GM10248 (cell line): ENCODE results near the gene SCLT1.

Experiments
- CTCF ChIA-PET: fragments of 300-600 bp; sonication (Branson Sonifier 250); formaldehyde crosslinking; extraction: SDS; loops from one replicate; lab custom pipeline; 2021; ENCODE audit warnings: antibody characterized with exemption; lab: Yijun Ruan, JAX
- POLR2A ChIA-PET: fragments of 350-650 bp; sonication (Branson Sonifier 250); formaldehyde crosslinking; extraction: SDS; loops from one replicate; lab custom pipeline; 2020; ENCODE audit warnings: antibody characterized with exemption; lab: Yijun Ruan, JAX
- DNase-seq: peaks from one replicate; pipeline ENCODE4 v3.0.0; 2012; ENCODE audit errors: extremely low spot score
- CTCF ChIP-seq: IDR thresholded peaks from 2 replicates; pipeline ENCODE4 v1.5.1; 2012; ENCODE audit warnings: mild to moderate bottlenecking, low read depth; ENCODE audit errors: extremely low read depth, missing control alignments, control extremely low read depth

Gene SCLT1

GRCh38 chr4:128846063-128846462 lies 247.3 kb downstream of the SCLT1 start:
- no peak for TF ChIP-seq CTCF
- ChIA-PET POLR2A (no interaction called here), CTCF (interaction anchor here (1.2 kb wide), 1 partner anchor 17 kb away, joined by 3 read pairs; no protein-coding TSS in a partner anchor)
- DNase-seq, result no peak

- CTCF ChIA-PET, result interaction anchor here (1.3 to 1.7 kb wide), 2 partner anchors 11 to 13 kb away, joined by 4 read pairs; no protein-coding TSS in a partner anchor
- no peak for DNase-seq
- POLR2A ChIA-PET, result no interaction called here
- no peak for TF ChIP-seq CTCF
Observed at GRCh38 chr4:128844931-128845330, 248.4 kb downstream of the SCLT1 start.

GRCh38 chr4:128841402-128841801 lies 251.9 kb downstream of the SCLT1 start:
- CTCF ChIA-PET, result interaction anchor here (0.9 to 3.3 kb wide), 7 partner anchors 9 to 29 kb away, joined by 3 to 11 read pairs (median 3); no protein-coding TSS in a partner anchor
- no peak for TF ChIP-seq CTCF
- no peak for DNase-seq
- POLR2A ChIA-PET, result no interaction called here

- POLR2A ChIA-PET, result no interaction called here
- no peak for TF ChIP-seq CTCF
- no peak for DNase-seq
- CTCF ChIA-PET, result interaction anchor here (0.9 to 3.3 kb wide), 8 partner anchors 8 to 28 kb away, joined by 3 to 11 read pairs (median 3); no protein-coding TSS in a partner anchor
Observed at GRCh38 chr4:128840711-128841318, 252.5 kb downstream of the SCLT1 start.

GRCh38 chr4:128837679-128838078 lies 255.7 kb downstream of the SCLT1 start:
- ChIA-PET CTCF (interaction anchor here (0.8 to 3.7 kb wide), 5 partner anchors 10 to 264 kb away, joined by 3 to 16 read pairs (median 3); no protein-coding TSS in a partner anchor), POLR2A (no interaction called here)
- TF ChIP-seq CTCF, result no peak
- DNase-seq, result no peak

GRCh38 chr4:128837198-128837597 lies 256.1 kb downstream of the SCLT1 start:
- no peak for DNase-seq
- POLR2A ChIA-PET, result no interaction called here
- TF ChIP-seq CTCF, result no peak
- CTCF ChIA-PET, result interaction anchor here (0.6 to 3.7 kb wide), 6 partner anchors 14 to 263 kb away, joined by 3 to 16 read pairs (median 3); no protein-coding TSS in a partner anchor
